Spleen (tissue), 7 donors: ENCODE results near the gene RPS27L.

Source experiments
- CTCF ChIP-seq, 11 experiments: fragments of 200-600 bp in 7 of 11; fragments of 450-650 bp in 4 of 11; sonication (generic) in 4 of 11; IDR thresholded peaks in 8 of 11; conservative IDR thresholded peaks in 3 of 11; 1 replicate in 7 of 11; 2 replicates in 4 of 11; pipeline versions ENCODE4 v1.4.0 to v1.8.0; 2016 to 2021; ENCODE audit warnings: antibody characterized with exemption in 11 of 11, inconsistent platforms in 4 of 11, mild to moderate bottlenecking in 1 of 11
- POLR2A ChIP-seq, 3 donors: fragments of 450-650 bp; IDR thresholded peaks; one replicate each; pipeline ENCODE4 v1.5.1; 2017; ENCODE audit warnings: antibody characterized with exemption in 3 of 3, mild to moderate bottlenecking in 1 of 3
- POLR2AphosphoS5 ChIP-seq, 3 donors: sonication (generic); formaldehyde crosslinking; IDR thresholded peaks; one replicate each; pipeline ENCODE4 v1.5.1; 2017; ENCODE audit warnings: antibody characterized with exemption in 3 of 3
- donor health status: DM: no; HTN: no; CAD: no; lungs with moderate emphysema.
- donor health status: DM: no; HTN: no; CAD: no.
- donor health status: DM: no; HTN: no; CAD: no.

DNA sequence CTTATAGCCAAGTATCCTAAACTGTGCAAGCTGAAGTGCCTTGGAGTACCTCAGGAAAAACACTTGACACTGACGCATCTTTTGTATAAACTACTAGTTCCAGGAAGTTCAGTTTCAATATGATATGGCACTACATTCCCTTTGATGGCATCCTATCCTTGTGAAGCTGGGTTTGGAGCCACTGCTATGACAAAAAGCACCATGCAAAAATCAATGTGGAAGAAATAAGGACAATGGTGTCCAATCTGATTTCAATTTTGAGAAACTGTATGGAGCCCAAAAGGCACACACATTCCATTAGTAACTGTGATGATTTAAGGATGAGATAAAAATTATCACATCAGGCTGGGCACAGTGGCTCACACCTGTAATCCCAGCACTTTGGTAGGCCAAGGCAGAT is 5.6 kb downstream of the RPS27L start:
- TF ChIP-seq CTCF (IDR thresholded peaks at IDR 0.05 in 8 of 11, conservative IDR thresholded peaks at IDR 0.05 in 3 of 11) (no peak), POLR2A (IDR thresholded peaks at IDR 0.05) (no peak), POLR2AphosphoS5 (IDR thresholded peaks at IDR 0.05) (no peak)
